ENCODE measurements around the gene DDX27. TPM values are rescaled to one million over a fixed set of nuclear protein-coding genes. Genes with fewer than 3 reads are reported as not detected.

DDX27 gene
- total and polyA plus RNA-seq, 2 of the 13 experiments (the other 11 are each of a cell fraction or from before 2014, with no cell fraction given): 42.6 to 72.8 TPM

- TF ChIP-seq ZNF280B (CRISPR knock-in tag; IDR thresholded peaks at IDR 0.05; ENCODE audit: borderline replicate concordance) (0 out of 2 replicates have a peak, but pooled peaks have one; percentile 34), HIVEP1 (CRISPR knock-in tag; IDR thresholded peaks at IDR 0.05) (no peak), NR2C2 (CRISPR knock-in tag; IDR thresholded peaks at IDR 0.05; ENCODE audit: borderline replicate concordance) (no peak), NFE2L1 (CRISPR knock-in tag; IDR thresholded peaks at IDR 0.05; ENCODE audit: borderline replicate concordance) (no peak), ZNF446 (CRISPR knock-in tag; IDR thresholded peaks at IDR 0.05) (0 out of 2 replicates have a peak, but pooled peaks have one; percentile 7), HOXA3 (CRISPR knock-in tag; IDR thresholded peaks at IDR 0.05) (no peak; the same call in 1 of the 2 replicates)
Measured at GRCh38 chr20:49276961-49277785, 58.0 kb downstream of the DDX27 start (continued).

- Histone ChIP-seq H3K36me3 (replicated peaks in 1 of 2; ENCODE audit: control insufficient read depth in 1 of 2, insufficient read depth in 2 of 2, low read length in 2 of 2) (peaks cover 24 to 46% of the 10 kb centered on the region in 2 experiments), H2AFZ (ENCODE audit: low read length) (no peak overlapping the region)
- BruUV-seq (replicated peaks): no TSS peak
- TF ChIP-seq MTERF4 (CRISPR knock-in tag; IDR thresholded peaks at IDR 0.05) (0 out of 2 replicates have a peak, but pooled peaks have one; percentile 13), CBX2 (IDR thresholded peaks at IDR 0.05; ENCODE audit: low read depth, low read length) (no peak), CBX2 (CRISPR knock-in tag; IDR thresholded peaks at IDR 0.05; ENCODE audit: low read depth) (no peak), CENPT (CRISPR knock-in tag; IDR thresholded peaks at IDR 0.05; ENCODE audit: low read depth) (no peak), HINFP (CRISPR knock-in tag; IDR thresholded peaks at IDR 0.05; ENCODE audit: low read depth) (0 out of 2 replicates have a peak, but pooled peaks have one; percentile 5), ZNF333 (CRISPR knock-in tag; IDR thresholded peaks at IDR 0.05; ENCODE audit: borderline replicate concordance) (0 out of 2 replicates have a peak, but pooled peaks have one; percentile 48), ZNF24 (IDR thresholded peaks at IDR 0.05) (no peak), SIN3A (IDR thresholded peaks at IDR 0.05; ENCODE audit: borderline replicate concordance, low read depth, low read length) (peak; percentile 67; the same call in 1 of the 2 replicates), ZNF839 (CRISPR knock-in tag; IDR thresholded peaks at IDR 0.05; ENCODE audit: borderline replicate concordance) (0 out of 2 replicates have a peak, but pooled peaks have one; percentile 19), ZBTB7B (CRISPR knock-in tag; IDR thresholded peaks at IDR 0.05) (peak; percentile 83; the same call in 1 of the 2 replicates), BORCS8-MEF2B (CRISPR knock-in tag; IDR thresholded peaks at IDR 0.05) (0 out of 2 replicates have a peak, but pooled peaks have one; percentile 8), WIZ (CRISPR knock-in tag; IDR thresholded peaks at IDR 0.05) (0 out of 2 replicates have a peak, but pooled peaks have one; percentile 70), ZNF557 (CRISPR knock-in tag; IDR thresholded peaks at IDR 0.05) (no peak)
Measured at GRCh38 chr20:49277786-49278035, 58.5 kb downstream of the DDX27 start.

More at GRCh38 chr20:49277786-49278035, 58.5 kb downstream of the DDX27 start:
- ChIA-PET POLR2A (interaction anchor here (0.6 to 6.0 kb wide), 19 partner anchors 8 to 355 kb away, joined by 3 to 46 read pairs (median 4); partner anchors contain the start of genes DDX27 and STAU1), CTCF (ENCODE audit: low intra/inter-chr PET ratio, low total read pairs) (no interaction called here)
- Histone ChIP-seq H3K4me1 (ENCODE audit: insufficient read depth, low read length) (peaks cover 55% of the 10 kb centered on the region), H3K9ac (ENCODE audit: insufficient read depth, low read depth, low read length) (peak overlapping the region; percentile 99), H3K27ac (ENCODE audit: extremely low read length, insufficient read depth, low read length) (peak overlapping the region; percentile 91), H3K27me3 (ENCODE audit: control insufficient read depth in 1 of 2, insufficient read depth in 2 of 2, low read length in 2 of 2) (peaks cover 0 to 4% of the 10 kb centered on the region in 2 experiments; a peak in 1 of 5 replicates), H3K4me3 (replicated peaks in 1 of 3; ENCODE audit: insufficient read depth in 1 of 3, low read depth in 2 of 3, low read length in 3 of 3) (peak overlapping the region; percentile 78 to 98 (median 91)), H3K9me3 (ENCODE audit: low read length) (no peaks in the 10 kb centered on the region), H3K4me2 (ENCODE audit: low read depth, low read length) (peak overlapping the region; percentile 96), H3K79me2 (ENCODE audit: insufficient read depth, low read length) (peaks cover 76% of the 10 kb centered on the region), H4K20me1 (ENCODE audit: insufficient read depth, low read length) (peaks cover 41% of the 10 kb centered on the region)
- FAIRE-seq (no peak), ATAC-seq (no peak), DNase-seq (ENCODE audit: low spot score) (no peak)
- WGBS (ENCODE audit: low lambda C conversion rate): 1% methylated on average over 19 of the region's 22 CpGs
- intact Hi-C loops (cut with micrococcal nuclease; ENCODE audit: unreplicated experiment): loop anchor here (1.0 to 5.0 kb wide), 4 partner anchors 31 to 460 kb away; partner anchors contain the start of gene STAU1
- in situ Hi-C loops (cut with HindIII; ENCODE audit: extremely low pct_ligation_motif_present, low pct_unique_long_range_greater_than_20kb): no loop called here
